ENCODE measurements around the gene BCAM. TPM values are rescaled to one million over a fixed set of nuclear protein-coding genes. Genes with fewer than 3 reads are reported as not detected.

The BCAM gene
- total and polyA plus RNA-seq, 12 donors: 5.1 to 81.1 (median 44.7) TPM

GRCh38 chr19:44865196-44865767, 56.4 kb downstream of the BCAM start:
- intact Hi-C loops (cut with DNase I): no loop called here
- Histone ChIP-seq H3K4me1 (replicated peaks in 1 of 2) (peaks cover 4 to 15% of the 10 kb centered on the region in 2 donors), H3K9me3 (replicated peaks in 1 of 3) (no peaks in the 10 kb centered on the region), H3K27me3 (no peaks in the 10 kb centered on the region), H3K4me3 (no peak overlapping the region), H3K27ac (no peak overlapping the region), H3K36me3 (replicated peaks in 1 of 2) (peaks cover 0 to 30% of the 10 kb centered on the region in 2 donors)
- 91 to 97% (median 93%) methylated on average over 18 to 27 of the region's 27 CpGs for WGBS, 4 donors
- TF ChIP-seq CTCF (IDR thresholded peaks at IDR 0.05): no peak
- TF ChIP-seq POLR2A (IDR thresholded peaks at IDR 0.05): no peak
- DNase-seq: no peak

GRCh38 chr19:44866664-44867063, 57.8 kb downstream of the BCAM start:
- no peak for DNase-seq
- 86 to 97% (median 91%) methylated on average over 4 of the region's 4 CpGs for WGBS, 4 donors
- H3K4me3 ChIP-seq: no peak overlapping the region
- peaks cover 6 to 22% of the 10 kb centered on the region in 2 donors for H3K4me1 ChIP-seq (replicated peaks in 1 of 2)
- no peaks in the 10 kb centered on the region for H3K9me3 ChIP-seq (replicated peaks in 1 of 3)
- no peak overlapping the region for H3K27ac ChIP-seq
- no peaks in the 10 kb centered on the region for H3K27me3 ChIP-seq
- peaks cover 0 to 32% of the 10 kb centered on the region in 2 donors for H3K36me3 ChIP-seq (replicated peaks in 1 of 2)
- intact Hi-C loops (cut with DNase I): no loop called here
- no peak for TF ChIP-seq CTCF (IDR thresholded peaks at IDR 0.05)
- no peak for TF ChIP-seq POLR2A (IDR thresholded peaks at IDR 0.05)

- Histone ChIP-seq H3K36me3 (replicated peaks in 1 of 2) (peaks cover 0 to 41% of the 10 kb centered on the region in 2 donors), H3K27me3 (no peaks in the 10 kb centered on the region), H3K4me1 (replicated peaks in 1 of 2) (peaks cover 6 to 22% of the 10 kb centered on the region in 2 donors), H3K4me3 (no peak overlapping the region), H3K9me3 (replicated peaks in 1 of 3) (no peaks in the 10 kb centered on the region), H3K27ac (peak overlapping the region in 1 of 5 donors; percentile 22)
- intact Hi-C loops (cut with DNase I): no loop called here
- TF ChIP-seq POLR2A (IDR thresholded peaks at IDR 0.05) (no peak), CTCF (IDR thresholded peaks at IDR 0.05) (no peak)
- WGBS, 4 donors: 82 to 93% (median 90%) methylated on average over 12 of the region's 12 CpGs
- DNase-seq: no peak
Measured at GRCh38 chr19:44867578-44867977, 58.7 kb downstream of the BCAM start.

- Histone ChIP-seq H3K4me3 (no peak overlapping the region), H3K4me1 (replicated peaks in 1 of 2) (peaks cover 6 to 22% of the 10 kb centered on the region in 2 donors), H3K27me3 (no peaks in the 10 kb centered on the region), H3K9me3 (replicated peaks in 1 of 3) (no peaks in the 10 kb centered on the region), H3K36me3 (replicated peaks in 1 of 2) (peaks cover 0 to 62% of the 10 kb centered on the region in 2 donors), H3K27ac (peak overlapping the region in 3 of 5 donors; percentile 14 to 80 (median 79))
- intact Hi-C loops (cut with DNase I): no loop called here
- DNase-seq: peak in 6 of 7 donors; percentile 58 to 75 (median 68)
- WGBS, 4 donors: 56 to 66% (median 61%) methylated on average over 13 of the region's 13 CpGs
- no peak for TF ChIP-seq POLR2A (IDR thresholded peaks at IDR 0.05)
- TF ChIP-seq CTCF (IDR thresholded peaks at IDR 0.05): no peak
Measured at GRCh38 chr19:44869733-44870470, 61.0 kb downstream of the BCAM start.

Small RNAs within 50 kb of the gene (small RNA-seq; reads per million reads assigned to genes)
- 0 reads per million in 2 donors for gene RF00156

Other genes starting within 250 kb of the BCAM start
- not detected for gene IGSF23, start 195.5 kb upstream of the BCAM start, total RNA-seq
- not detected for gene IGSF23, start 195.5 kb upstream of the BCAM start, polyA plus RNA-seq
- 10 to 100 TPM; 31.9 to 57.8 (median 45.0) TPM for gene PVR, start 165.2 kb upstream of the BCAM start, total RNA-seq
- 10 to 100 TPM; 28.7 to 56.0 (median 45.0) TPM for gene PVR, start 165.2 kb upstream of the BCAM start, polyA plus RNA-seq
- gene CEACAM19, start 137.6 kb upstream of the BCAM start, total RNA-seq: 10 to 100 TPM in 1 of 9 donors, 1 to 10 TPM in 8; 1.6 to 11.0 (median 3.1) TPM
- 10 to 100 TPM in 2 of 3 donors, 1 to 10 TPM in 1; 2.2 to 38.2 (median 26.4) TPM for gene CEACAM19, start 137.6 kb upstream of the BCAM start, polyA plus RNA-seq
- under 1 TPM in 3 of 9 donors, not detected in 6; 0.27 to 0.69 (median 0.30) TPM for gene CEACAM16, start 110.0 kb upstream of the BCAM start, total RNA-seq
- gene CEACAM16, start 110.0 kb upstream of the BCAM start, polyA plus RNA-seq: 1 to 10 TPM in 1 of 3 donors, under 1 TPM in 1, not detected in 1; 0.57 to 1.4 TPM
- 10 to 100 TPM in 8 of 9 donors, under 1 TPM in 1; 1.00 to 85.1 (median 47.6) TPM for gene BCL3, start 60.4 kb upstream of the BCAM start, total RNA-seq
- gene BCL3, start 60.4 kb upstream of the BCAM start, polyA plus RNA-seq: 100 to 1,000 TPM in 1 of 3 donors, 10 to 100 TPM in 2; 10.2 to 120 (median 45.9) TPM
- gene CBLC, start 31.2 kb upstream of the BCAM start, total RNA-seq: under 1 TPM in 1 of 9 donors, not detected in 8; 0.14 TPM
- gene CBLC, start 31.2 kb upstream of the BCAM start, polyA plus RNA-seq: under 1 TPM in 1 of 3 donors, not detected in 2; 0.13 TPM
- gene NECTIN2, start 37.2 kb downstream of the BCAM start, total RNA-seq: 100 to 1,000 TPM in 8 of 9 donors, 10 to 100 TPM in 1; 97.7 to 243 (median 131) TPM
- 100 to 1,000 TPM in 2 of 3 donors, 10 to 100 TPM in 1; 82.7 to 139 (median 124) TPM for gene NECTIN2, start 37.2 kb downstream of the BCAM start, polyA plus RNA-seq
- 100 to 1,000 TPM in 3 of 9 donors, 10 to 100 TPM in 6; 53.1 to 248 (median 68.5) TPM for gene TOMM40, start 82.2 kb downstream of the BCAM start, total RNA-seq
- gene TOMM40, start 82.2 kb downstream of the BCAM start, polyA plus RNA-seq: 100 to 1,000 TPM in 1 of 3 donors, 10 to 100 TPM in 2; 63.2 to 112 (median 70.5) TPM
- over 10,000 TPM in 4 of 9 donors, 1,000 to 10,000 TPM in 5; 3,098 to 21,602 (median 7,572) TPM for gene APOE, start 96.7 kb downstream of the BCAM start, total RNA-seq
- gene APOE, start 96.7 kb downstream of the BCAM start, polyA plus RNA-seq: over 10,000 TPM in 2 of 3 donors, 100 to 1,000 TPM in 1; 569 to 15,573 (median 10,217) TPM
- gene APOC1, start 105.5 kb downstream of the BCAM start, total RNA-seq: 1,000 to 10,000 TPM; 1,263 to 3,854 (median 2,137) TPM
- gene APOC1, start 105.5 kb downstream of the BCAM start, polyA plus RNA-seq: 1,000 to 10,000 TPM in 2 of 3 donors, 100 to 1,000 TPM in 1; 583 to 2,292 (median 2,067) TPM
- 1 to 10 TPM in 3 of 9 donors, under 1 TPM in 2, not detected in 4; 0.83 to 4.5 (median 1.3) TPM for gene APOC4, start 133.1 kb downstream of the BCAM start, total RNA-seq
- 1 to 10 TPM in 1 of 3 donors, under 1 TPM in 1, not detected in 1; 0.67 to 2.4 TPM for gene APOC4, start 133.1 kb downstream of the BCAM start, polyA plus RNA-seq
- gene APOC2, start 136.9 kb downstream of the BCAM start, total RNA-seq: 10 to 100 TPM in 2 of 9 donors, 1 to 10 TPM in 6, not detected in 1; 1.3 to 16.9 (median 4.7) TPM
- 10 to 100 TPM in 2 of 3 donors, 1 to 10 TPM in 1; 5.4 to 68.1 (median 14.2) TPM for gene APOC2, start 136.9 kb downstream of the BCAM start, polyA plus RNA-seq
- gene CLPTM1, start 146.3 kb downstream of the BCAM start, total RNA-seq: 100 to 1,000 TPM in 8 of 9 donors, 10 to 100 TPM in 1; 67.8 to 293 (median 254) TPM
- 100 to 1,000 TPM; 220 to 306 (median 233) TPM for gene CLPTM1, start 146.3 kb downstream of the BCAM start, polyA plus RNA-seq
- gene RELB, start 192.4 kb downstream of the BCAM start, total RNA-seq: 10 to 100 TPM in 7 of 9 donors, 1 to 10 TPM in 2; 2.0 to 39.1 (median 11.6) TPM
- 10 to 100 TPM in 2 of 3 donors, 1 to 10 TPM in 1; 3.9 to 17.7 (median 12.4) TPM for gene RELB, start 192.4 kb downstream of the BCAM start, polyA plus RNA-seq
- 100 to 1,000 TPM in 1 of 9 donors, 10 to 100 TPM in 8; 19.8 to 137 (median 53.7) TPM for gene CLASRP, start 229.9 kb downstream of the BCAM start, total RNA-seq
- 100 to 1,000 TPM in 2 of 3 donors, 10 to 100 TPM in 1; 39.8 to 730 (median 246) TPM for gene CLASRP, start 229.9 kb downstream of the BCAM start, polyA plus RNA-seq